ENCODE data around the gene DNM2.

DNA sequence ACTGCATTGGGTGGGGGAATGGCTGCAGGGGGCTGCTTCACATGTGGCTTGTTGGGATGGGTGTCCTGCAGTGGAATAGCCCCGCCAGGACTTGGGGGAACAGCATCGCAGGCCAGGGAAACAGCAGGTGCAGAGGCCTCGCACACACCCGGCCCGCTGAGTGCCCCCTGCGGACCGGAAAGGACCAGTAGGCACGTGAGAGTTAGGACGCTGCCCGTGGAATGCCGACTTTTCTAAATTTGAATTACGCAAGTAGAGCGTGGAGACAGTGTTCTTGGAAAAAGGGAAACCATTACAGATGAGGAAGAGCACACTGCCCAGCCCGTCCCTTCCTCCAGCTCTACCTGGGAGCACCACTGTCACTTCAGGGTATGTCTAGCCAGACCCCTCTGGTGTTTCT is 11.5 kb downstream of the DNM2 start:
- TF ChIP-seq CTCF (IDR thresholded peaks at IDR 0.05) = no peak
- TF ChIP-seq POLR2A (IDR thresholded peaks at IDR 0.05; ENCODE audit: low read depth) = no peak
- no peak for TF ChIP-seq POLR2AphosphoS5 (IDR thresholded peaks at IDR 0.05)
